SJSA1 (cell line): ENCODE results near the gene MATCAP1. TPM values are rescaled to one million over a fixed set of nuclear protein-coding genes. Genes with fewer than 3 reads are reported as not detected.
A peak's percentile ranks its signal among the peaks of the same experiment; 100 is the strongest.

Experiments used
- DNase-seq, 2 experiments: peaks; one replicate each; pipeline ENCODE4 v3.0.0-alpha.2; 2015 to 2020; ENCODE audit warnings: low spot score in 2 of 2, low read depth in 1 of 2
- H3K27ac ChIP-seq: fragments of 250-450 bp; sonication (Bioruptor Pico); 2 replicates; pipeline ENCODE4 v1.5.1; 2020; ENCODE audit warnings: mild to moderate bottlenecking, moderate library complexity
- H3K27me3 ChIP-seq: fragments of 250-450 bp; sonication (Bioruptor Pico); replicated peaks from 2 replicates; pipeline ENCODE4 v1.5.1; 2020; ENCODE audit warnings: mild to moderate bottlenecking, moderate library complexity
- H3K36me3 ChIP-seq: fragments of 250-450 bp; sonication (Bioruptor Pico); 2 replicates; pipeline ENCODE4 v1.5.1; 2020; ENCODE audit warnings: mild to moderate bottlenecking
- H3K4me1 ChIP-seq: fragments of 250-450 bp; sonication (Bioruptor Pico); replicated peaks from 2 replicates; pipeline ENCODE4 v1.6.1; 2021; ENCODE audit warnings: mild to moderate bottlenecking
- H3K4me3 ChIP-seq: fragments of 250-450 bp; sonication (Bioruptor Pico); 2 replicates; pipeline ENCODE4 v1.5.1; 2020; ENCODE audit warnings: mild to moderate bottlenecking
- H3K9me3 ChIP-seq: fragments of 250-450 bp; sonication (Bioruptor Pico); replicated peaks from 2 replicates; pipeline ENCODE4 v1.5.1; 2020; ENCODE audit warnings: mild to moderate bottlenecking
- total RNA-seq: library from RNA; depleted of rRNA; stranded (reverse); fragments of >200 nt; shearing (Covaris generic); gene quantifications from 2 replicates; pipeline ENCODE4 v1.2.3, GENCODE V29; 2014

The MATCAP1 gene
- total RNA-seq, 1 experiment from 2014 or later: 11.3 TPM

- H3K9me3 ChIP-seq: no peaks in the 10 kb centered on the region
- H3K4me1 ChIP-seq: no peaks in the 10 kb centered on the region; the same call in 1 of the 2 replicates
- H3K36me3 ChIP-seq: peaks cover 81% of the 10 kb centered on the region
- H3K4me3 ChIP-seq: no peak overlapping the region
- no peak overlapping the region for H3K27ac ChIP-seq
- no peaks in the 10 kb centered on the region for H3K27me3 ChIP-seq
- no peak for DNase-seq
These were observed 17.9 kb upstream of the MATCAP1 start for GRCh38 chr16:67201411-67202345.

DNA sequence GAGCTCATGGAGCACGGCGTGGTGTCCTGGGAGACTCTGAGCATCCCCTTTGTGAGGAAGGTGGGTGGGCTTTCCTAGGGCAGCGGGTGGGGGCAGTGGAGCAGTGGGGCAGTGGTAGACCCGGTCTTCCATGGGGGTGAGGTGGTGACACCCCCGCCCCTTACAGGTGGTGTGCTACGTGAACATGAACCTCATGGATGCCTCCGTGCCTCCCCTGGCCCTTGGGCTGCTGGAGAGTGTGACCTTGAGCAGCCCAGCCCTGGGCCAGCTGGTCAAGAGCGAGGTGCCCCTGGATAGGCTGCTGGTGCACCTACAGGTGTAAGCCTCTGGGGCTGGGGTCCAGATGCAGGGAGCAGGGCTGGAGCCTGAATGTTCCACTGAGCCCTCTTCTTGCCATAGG lies 16.7 kb upstream of the MATCAP1 start:
- no peak overlapping the region for H3K27ac ChIP-seq
- no peaks in the 10 kb centered on the region for H3K4me1 ChIP-seq
- H3K36me3 ChIP-seq: peaks cover 82% of the 10 kb centered on the region
- no peaks in the 10 kb centered on the region for H3K27me3 ChIP-seq
- no peak for DNase-seq
- no peaks in the 10 kb centered on the region for H3K9me3 ChIP-seq
- no peak overlapping the region for H3K4me3 ChIP-seq

GRCh38 chr16:67199808-67200198 lies 16.0 kb upstream of the MATCAP1 start:
- H3K36me3 ChIP-seq: peaks cover 89% of the 10 kb centered on the region
- H3K27ac ChIP-seq: no peak overlapping the region
- H3K9me3 ChIP-seq: no peaks in the 10 kb centered on the region
- H3K4me1 ChIP-seq: no peaks in the 10 kb centered on the region
- no peaks in the 10 kb centered on the region for H3K27me3 ChIP-seq
- no peak for DNase-seq
- H3K4me3 ChIP-seq: no peak overlapping the region

- Histone ChIP-seq H3K27ac (no peak within 1 kb of the TSS), H3K27me3 (no peaks in the 10 kb centered on the region), H3K36me3 (peaks cover 90% of the 10 kb centered on the region), H3K4me3 (no peak within 1 kb of the TSS), H3K9me3 (no peaks in the 10 kb centered on the region), H3K4me1 (no peaks in the 10 kb centered on the region; the same call in 1 of the 2 replicates)
- no peak for DNase-seq
These were observed 15.4 kb upstream of the MATCAP1 start, which contains the start of gene ELMO3 for GRCh38 chr16:67199011-67199807. Gene ELMO3 (plus strand): TSS chr16:67199131. CDS start chr16:67199327, 196 bp downstream.

DNA sequence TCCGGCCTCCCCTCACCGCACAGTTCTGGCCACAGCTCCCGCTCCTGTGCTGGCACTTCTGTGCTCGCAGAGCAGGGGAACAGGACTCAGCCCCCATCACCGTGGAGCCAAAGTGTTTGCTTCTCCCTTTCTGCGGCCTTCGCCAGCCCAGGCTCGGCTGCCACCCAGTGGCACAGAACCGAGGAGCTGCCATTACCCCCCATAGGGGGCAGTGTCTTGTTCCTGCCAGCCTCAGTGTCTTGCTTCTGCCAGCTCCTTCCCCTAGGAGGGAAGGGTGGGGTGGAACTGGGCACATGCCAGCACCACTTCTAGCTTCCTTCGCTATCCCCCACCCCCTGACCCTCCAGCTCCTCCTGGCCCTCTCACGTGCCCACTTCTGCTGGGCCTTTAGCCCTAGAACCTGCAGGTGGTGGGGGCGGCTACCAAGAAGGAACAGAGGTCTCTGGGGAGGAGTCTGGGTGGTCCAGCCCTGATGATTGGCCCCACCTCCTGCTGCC lies 14.5 kb upstream of the MATCAP1 start:
- DNase-seq: peak in 1 of 2 experiments; percentile 30
- no peak overlapping the region for H3K4me3 ChIP-seq
- peaks cover 92% of the 10 kb centered on the region for H3K36me3 ChIP-seq
- H3K9me3 ChIP-seq: no peaks in the 10 kb centered on the region
- peaks cover 5% of the 10 kb centered on the region for H3K4me1 ChIP-seq
- H3K27me3 ChIP-seq: no peaks in the 10 kb centered on the region
- no peak overlapping the region for H3K27ac ChIP-seq

DNA sequence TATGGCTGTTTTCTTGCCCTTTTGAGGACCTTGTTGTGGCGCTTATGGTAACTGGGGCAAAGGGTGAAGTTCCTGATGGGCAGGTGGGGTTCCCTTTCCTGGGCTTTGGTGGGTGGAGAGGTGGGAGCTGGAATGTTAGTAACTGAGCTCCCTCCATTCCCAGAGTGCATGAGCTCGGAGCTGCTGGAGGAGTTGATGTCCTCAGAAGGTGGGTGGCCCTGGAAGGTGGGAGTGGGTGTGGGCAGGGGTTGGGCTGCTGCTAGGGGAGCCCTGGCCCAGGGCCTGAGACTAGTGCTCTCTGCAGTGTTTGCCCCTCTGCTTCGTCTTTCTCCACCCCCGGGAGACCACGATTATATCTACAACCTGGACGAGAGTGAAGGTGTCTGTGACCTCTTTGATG lies 13.9 kb upstream of the MATCAP1 start:
- Histone ChIP-seq H3K36me3 (peaks cover 92% of the 10 kb centered on the region), H3K27me3 (no peaks in the 10 kb centered on the region), H3K9me3 (no peaks in the 10 kb centered on the region; the same call in 1 of the 2 replicates), H3K4me1 (peaks cover 11% of the 10 kb centered on the region), H3K4me3 (no peak overlapping the region), H3K27ac (no peak overlapping the region)
- no peak for DNase-seq

GRCh38 chr16:67196881-67197280 lies 13.1 kb upstream of the MATCAP1 start:
- H3K4me3 ChIP-seq: no peak overlapping the region
- H3K9me3 ChIP-seq: peaks cover 5% of the 10 kb centered on the region
- H3K36me3 ChIP-seq: peaks cover 91% of the 10 kb centered on the region
- no peak for DNase-seq
- peaks cover 12% of the 10 kb centered on the region for H3K4me1 ChIP-seq
- H3K27ac ChIP-seq: no peak overlapping the region
- no peaks in the 10 kb centered on the region for H3K27me3 ChIP-seq

DNA sequence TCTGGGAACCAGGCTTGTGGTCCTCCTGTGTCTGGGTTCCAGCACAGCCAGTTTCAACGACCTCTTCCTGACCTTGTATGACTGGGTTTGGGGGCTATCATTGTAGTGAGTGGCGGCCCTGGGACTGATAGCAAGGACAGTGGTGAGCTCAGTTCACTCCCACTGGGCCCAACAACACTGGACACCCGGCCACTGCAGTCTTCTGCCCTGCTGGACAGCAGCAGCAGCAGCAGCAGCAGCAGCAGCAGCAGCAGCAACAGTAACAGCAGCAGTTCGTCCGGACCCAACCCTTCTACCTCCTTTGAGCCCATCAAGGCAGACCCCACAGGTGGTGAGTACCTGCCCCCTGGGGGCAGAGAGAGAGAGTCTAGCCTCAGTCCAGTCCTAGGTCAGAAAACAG lies 11.9 kb upstream of the MATCAP1 start:
- Histone ChIP-seq H3K36me3 (peaks cover 82% of the 10 kb centered on the region), H3K27me3 (no peaks in the 10 kb centered on the region), H3K4me1 (peaks cover 22% of the 10 kb centered on the region), H3K9me3 (peaks cover 5% of the 10 kb centered on the region), H3K4me3 (no peak overlapping the region), H3K27ac (no peak overlapping the region)
- DNase-seq: no peak

DNA sequence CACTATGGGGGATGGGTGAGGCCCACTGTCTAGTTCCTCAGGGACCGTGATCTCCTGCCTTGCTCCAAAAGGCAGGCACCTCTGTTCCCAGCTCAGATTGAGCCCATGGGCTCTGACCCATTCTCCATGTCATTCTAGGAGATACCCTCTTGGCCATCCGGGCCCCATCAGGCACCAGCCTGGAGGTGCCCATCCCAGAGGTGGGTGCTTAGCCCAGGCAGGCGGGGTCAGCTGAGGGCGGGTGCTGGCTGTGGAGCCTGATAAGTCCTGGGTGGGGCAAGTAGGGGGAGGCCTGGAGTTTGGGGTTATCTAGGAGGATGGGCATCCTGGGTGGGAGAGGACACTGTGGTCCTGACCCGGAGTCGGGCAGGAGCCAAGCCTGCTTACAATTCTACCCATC lies 10.5 kb upstream of the MATCAP1 start:
- peaks cover 5% of the 10 kb centered on the region for H3K9me3 ChIP-seq
- peaks cover 71% of the 10 kb centered on the region for H3K36me3 ChIP-seq
- no peaks in the 10 kb centered on the region for H3K27me3 ChIP-seq
- H3K4me1 ChIP-seq: peaks cover 27% of the 10 kb centered on the region
- no peak for DNase-seq
- no peak overlapping the region for H3K4me3 ChIP-seq
- no peak overlapping the region for H3K27ac ChIP-seq

GRCh38 chr16:67193536-67193935 lies 9.8 kb upstream of the MATCAP1 start:
- DNase-seq: no peak
- Histone ChIP-seq H3K4me1 (peaks cover 27% of the 10 kb centered on the region), H3K36me3 (peaks cover 65% of the 10 kb centered on the region), H3K4me3 (peak overlapping the region; percentile 93), H3K27me3 (no peaks in the 10 kb centered on the region), H3K9me3 (peaks cover 5% of the 10 kb centered on the region), H3K27ac (no peak overlapping the region)

DNA sequence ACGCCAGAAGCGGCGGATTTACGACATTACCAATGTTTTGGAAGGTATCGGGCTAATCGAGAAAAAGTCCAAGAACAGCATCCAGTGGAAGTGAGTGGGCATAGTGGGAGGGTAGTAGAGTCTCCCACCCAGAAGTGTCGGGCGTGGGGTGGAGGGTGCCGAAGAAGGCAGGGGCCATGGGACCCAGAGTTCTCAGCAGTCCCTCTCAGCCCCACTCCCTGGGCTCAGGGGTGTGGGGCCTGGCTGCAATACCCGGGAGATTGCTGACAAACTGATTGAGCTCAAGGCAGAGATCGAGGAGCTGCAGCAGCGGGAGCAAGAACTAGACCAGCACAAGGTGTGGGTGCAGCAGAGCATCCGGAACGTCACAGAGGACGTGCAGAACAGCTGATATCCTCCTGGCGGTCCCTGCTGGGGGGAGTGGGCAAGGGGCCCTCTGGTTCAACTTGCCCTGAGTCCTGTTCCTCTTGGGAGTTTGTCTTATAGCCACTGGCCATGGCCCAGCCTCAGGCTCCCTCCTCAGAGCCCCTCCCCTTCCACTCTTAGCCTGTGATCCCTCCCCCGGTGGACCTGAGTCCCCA lies 9.1 kb upstream of the MATCAP1 start:
- Histone ChIP-seq H3K36me3 (peaks cover 59% of the 10 kb centered on the region), H3K4me1 (peaks cover 27% of the 10 kb centered on the region), H3K4me3 (peak overlapping the region; percentile 93), H3K27ac (peak overlapping the region; percentile 52), H3K9me3 (peaks cover 5% of the 10 kb centered on the region), H3K27me3 (no peaks in the 10 kb centered on the region)
- no peak for DNase-seq

- H3K4me3 ChIP-seq: peak within 1 kb of the TSS; percentile 93
These were observed 8.4 kb upstream of the MATCAP1 start, which contains the start of gene E2F4 for GRCh38 chr16:67191995-67192681. Gene E2F4 (plus strand): TSS chr16:67192155. CDS start chr16:67192228, 73 bp downstream.

More at GRCh38 chr16:67191995-67192681, 8.4 kb upstream of the MATCAP1 start, which contains the start of gene E2F4:
- H3K36me3 ChIP-seq: peaks cover 51% of the 10 kb centered on the region
- peaks cover 5% of the 10 kb centered on the region for H3K9me3 ChIP-seq
- H3K27ac ChIP-seq: peak within 1 kb of the TSS; percentile 52
- H3K27me3 ChIP-seq: no peaks in the 10 kb centered on the region
- peaks cover 28% of the 10 kb centered on the region for H3K4me1 ChIP-seq
- peak; percentile 78 to 91 for DNase-seq
